Mammary epithelial cell (primary cell): ENCODE data around the gene RAP1B.

Experiments
- EZH2 ChIP-seq: IDR thresholded peaks from 2 replicates; pipeline ENCODE4 v1.6.1; 2012; ENCODE audit warnings: low read length, inconsistent platforms, borderline replicate concordance
- TF ChIP-seq, protein P1 (sequence below), 2 donors: IDR thresholded peaks in 1 of 2; conservative IDR thresholded peaks in 1 of 2; 2 replicates each; pipeline ENCODE4 v1.5.1; 2011 to 2012; ENCODE audit warnings: inconsistent platforms in 2 of 2, low read length in 2 of 2, mild to moderate bottlenecking in 2 of 2, control low read depth in 1 of 2, low read depth in 1 of 2; ENCODE audit not compliant: insufficient read depth in 1 of 2; ENCODE audit errors: extremely low read depth in 1 of 2

DNA sequence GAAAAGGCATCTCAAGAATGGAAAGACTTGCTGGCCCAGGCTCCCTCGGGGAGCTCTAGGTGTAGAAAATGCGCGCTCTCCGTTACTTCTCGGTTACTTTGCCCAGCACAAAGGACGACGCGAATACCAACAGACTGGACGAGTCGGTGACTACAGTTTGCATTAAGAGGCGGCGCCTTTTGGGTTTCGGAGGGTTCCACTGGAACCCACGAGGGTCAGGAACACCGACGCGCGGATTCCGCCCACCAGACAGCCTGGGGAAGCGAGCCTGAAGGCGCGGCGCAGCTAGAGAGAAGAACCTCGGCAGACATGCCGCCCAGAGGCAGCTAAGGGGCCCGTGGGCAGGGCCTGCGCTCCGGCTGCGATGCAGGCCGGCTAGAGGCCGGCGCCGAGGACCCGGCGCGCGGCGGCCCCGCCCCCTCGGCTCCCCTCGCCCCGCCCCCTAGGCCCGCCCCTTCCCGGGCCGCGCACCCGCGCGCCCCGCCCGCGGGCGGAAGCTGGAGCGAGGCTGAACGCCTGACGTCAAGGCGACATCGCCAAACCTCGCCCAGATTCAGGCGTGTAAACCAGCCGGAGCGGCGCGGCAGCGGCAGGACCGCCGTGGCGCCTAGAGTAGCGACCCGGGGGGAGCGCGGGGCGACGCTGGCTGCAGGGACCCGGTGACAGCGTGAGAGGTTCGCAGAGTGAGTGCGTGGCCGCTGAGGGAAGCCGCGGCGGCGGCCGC is at the start of gene RAP1B:
- TF ChIP-seq, protein P1, sequence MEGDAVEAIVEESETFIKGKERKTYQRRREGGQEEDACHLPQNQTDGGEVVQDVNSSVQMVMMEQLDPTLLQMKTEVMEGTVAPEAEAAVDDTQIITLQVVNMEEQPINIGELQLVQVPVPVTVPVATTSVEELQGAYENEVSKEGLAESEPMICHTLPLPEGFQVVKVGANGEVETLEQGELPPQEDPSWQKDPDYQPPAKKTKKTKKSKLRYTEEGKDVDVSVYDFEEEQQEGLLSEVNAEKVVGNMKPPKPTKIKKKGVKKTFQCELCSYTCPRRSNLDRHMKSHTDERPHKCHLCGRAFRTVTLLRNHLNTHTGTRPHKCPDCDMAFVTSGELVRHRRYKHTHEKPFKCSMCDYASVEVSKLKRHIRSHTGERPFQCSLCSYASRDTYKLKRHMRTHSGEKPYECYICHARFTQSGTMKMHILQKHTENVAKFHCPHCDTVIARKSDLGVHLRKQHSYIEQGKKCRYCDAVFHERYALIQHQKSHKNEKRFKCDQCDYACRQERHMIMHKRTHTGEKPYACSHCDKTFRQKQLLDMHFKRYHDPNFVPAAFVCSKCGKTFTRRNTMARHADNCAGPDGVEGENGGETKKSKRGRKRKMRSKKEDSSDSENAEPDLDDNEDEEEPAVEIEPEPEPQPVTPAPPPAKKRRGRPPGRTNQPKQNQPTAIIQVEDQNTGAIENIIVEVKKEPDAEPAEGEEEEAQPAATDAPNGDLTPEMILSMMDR (conservative IDR thresholded peaks at IDR 0.05 in 1 of 2, IDR thresholded peaks at IDR 0.05 in 1 of 2; ENCODE audit: extremely low read depth in 1 of 2, insufficient read depth in 1 of 2, low read depth in 1 of 2, low read length in 2 of 2) = no peak
- TF ChIP-seq EZH2 = no peak
